Kidney epithelial cell (primary cell): ENCODE measurements around the gene ARMC2. TPM values are rescaled to one million over a fixed set of nuclear protein-coding genes. Genes with fewer than 3 reads are reported as not detected.

Experiments
- DNase-seq: peaks from one replicate; pipeline ENCODE4 v3.0.0-alpha.2; 2010; ENCODE audit warnings: low read depth
- H3K27me3 ChIP-seq: 2 replicates; pipeline ENCODE4 v1.6.0; 2011; ENCODE audit warnings: low read length; ENCODE audit not compliant: control insufficient read depth, insufficient read depth
- H3K36me3 ChIP-seq: 2 replicates; pipeline ENCODE4 v1.5.1; 2011; ENCODE audit warnings: low read length; ENCODE audit not compliant: control insufficient read depth, insufficient read depth
- H3K4me3 ChIP-seq: 2 replicates; pipeline ENCODE4 v1.5.1; 2011; ENCODE audit warnings: low read depth, mild to moderate bottlenecking, control low read depth, low read length
- CTCF ChIP-seq: IDR thresholded peaks from 2 replicates; pipeline ENCODE4 v1.5.1; 2011; ENCODE audit warnings: mild to moderate bottlenecking, moderate library complexity, low read length, control low read depth, inconsistent platforms; ENCODE audit not compliant: insufficient read depth, poor library complexity, severe bottlenecking
- total RNA-seq: library from RNA; depleted of rRNA; stranded (reverse); fragments of >200 nt; gene quantifications from 2 replicates; pipeline ENCODE4 v1.2.3, GENCODE V29; 2015

The ARMC2 gene
- total RNA-seq, 1 donor from 2014 or later = 1.1 TPM

GRCh38 chr6:109002882-109003281 lies 154.7 kb downstream of the ARMC2 start:
- no peak overlapping the region for H3K4me3 ChIP-seq
- DNase-seq = no peak

GRCh38 chr6:109006818-109007217 lies 158.6 kb downstream of the ARMC2 start:
- H3K27me3 ChIP-seq = no peaks in the 10 kb centered on the region
- no peaks in the 10 kb centered on the region for H3K36me3 ChIP-seq
- H3K4me3 ChIP-seq = no peak overlapping the region
- TF ChIP-seq CTCF = no peak
- no peak for DNase-seq

More at GRCh38 chr6:109002882-109003281, 154.7 kb downstream of the ARMC2 start:
- no peak for TF ChIP-seq CTCF
- H3K27me3 ChIP-seq = no peaks in the 10 kb centered on the region
- no peaks in the 10 kb centered on the region for H3K36me3 ChIP-seq

- TF ChIP-seq CTCF = no peak
- Histone ChIP-seq H3K4me3 (no peak overlapping the region), H3K27me3 (no peaks in the 10 kb centered on the region), H3K36me3 (no peaks in the 10 kb centered on the region)
- no peak for DNase-seq
Measured at GRCh38 chr6:109007521-109007920, 159.3 kb downstream of the ARMC2 start.

- TF ChIP-seq CTCF = no peak
- no peak for DNase-seq
- no peaks in the 10 kb centered on the region for H3K27me3 ChIP-seq
- peak overlapping the region; percentile 97 for H3K4me3 ChIP-seq
- no peaks in the 10 kb centered on the region for H3K36me3 ChIP-seq
Measured at GRCh38 chr6:109008054-109008453, 159.8 kb downstream of the ARMC2 start.

- H3K27me3 ChIP-seq = no peaks in the 10 kb centered on the region
- H3K36me3 ChIP-seq = no peaks in the 10 kb centered on the region
- TF ChIP-seq CTCF = no peak
- no peak for DNase-seq
- H3K4me3 ChIP-seq = peak overlapping the region; percentile 97
Measured at GRCh38 chr6:109008537-109009235, 160.5 kb downstream of the ARMC2 start.

GRCh38 chr6:109009236-109009961 lies 161.2 kb downstream of the ARMC2 start:
- no peak for TF ChIP-seq CTCF

More at GRCh38 chr6:109009236-109009961, 161.2 kb downstream of the ARMC2 start:
- H3K4me3 ChIP-seq = peak overlapping the region; percentile 97
- peak; percentile 61 for DNase-seq
- no peaks in the 10 kb centered on the region for H3K27me3 ChIP-seq
- H3K36me3 ChIP-seq = no peaks in the 10 kb centered on the region
